Head of caudate nucleus (tissue), 42 donors: ENCODE results near the gene MGAT4C.

Experiments
- DNase-seq, 42 donors: peaks; one replicate each; pipeline versions ENCODE4 v3.0.0 to v3.0.0-alpha.2; 2020 to 2021; ENCODE audit warnings: mixed read lengths in 7 of 42
- intact Hi-C: fragments of 100-400 bp; cut with DNase I; formaldehyde crosslinking; loops from one replicate; pipeline ENCODE4 v1.15.0; 2022

Gene MGAT4C

GRCh38 chr12:85920324-85920947 is 335.8 kb downstream of the MGAT4C start:
- intact Hi-C loops = no loop called here
- no peak for DNase-seq
